ENCODE results near the gene ANKRD53. TPM values are rescaled to one million over a fixed set of nuclear protein-coding genes. Genes with fewer than 3 reads are reported as not detected.
A peak's percentile ranks its signal among the peaks of the same experiment; 100 is the strongest.

The ANKRD53 gene
- total RNA-seq, 2 experiments from 2014 or later = not detected

DNA sequence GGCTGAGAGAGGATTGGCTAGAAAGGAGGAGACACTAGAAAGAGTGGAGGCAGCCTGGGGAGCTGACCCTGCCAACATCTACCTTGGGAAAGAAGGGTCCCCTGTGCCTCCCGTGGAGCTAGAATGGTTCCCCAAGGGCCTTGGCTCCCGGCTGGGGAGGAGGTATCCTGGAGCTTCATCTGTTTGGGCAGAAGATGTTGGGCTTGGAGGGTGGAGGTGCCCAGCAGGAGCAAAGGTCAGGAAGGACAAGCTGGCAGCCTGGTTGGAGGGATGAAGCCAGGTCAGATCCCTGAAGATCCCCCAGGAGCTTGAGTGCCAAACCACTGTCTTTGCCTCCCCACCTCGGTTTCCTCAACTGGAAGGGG is 39.9 kb upstream of the ANKRD53 start:
- Mint-ChIP-seq H3K4me3 (no peak overlapping the region), H3K4me1 (ENCODE audit: low read depth) (no peaks in the 10 kb centered on the region), H3K36me3 (no peaks in the 10 kb centered on the region), H3K27ac (no peak overlapping the region), H3K27me3 (peaks cover 5% of the 10 kb centered on the region), H3K9me3 (no peaks in the 10 kb centered on the region)
- intact Hi-C loops (cut with micrococcal nuclease) = no loop called here
- ChIA-PET POLR2A (no interaction called here), CTCF (interaction anchor here (3.5 kb wide), 1 partner anchor 10 kb away, joined by 16 read pairs; no protein-coding TSS in a partner anchor)
- peak; percentile 3 for DNase-seq

GRCh38 chr2:70939001-70939838 is 39.2 kb upstream of the ANKRD53 start:
- no peak for DNase-seq

GRCh38 chr2:70939839-70940580 is 38.4 kb upstream of the ANKRD53 start:
- ChIA-PET POLR2A (no interaction called here), CTCF (interaction anchor here (1.1 to 3.5 kb wide), 2 partner anchors 8 to 153 kb away, joined by 3 to 16 read pairs; no protein-coding TSS in a partner anchor)
- Mint-ChIP-seq H3K9me3 (no peaks in the 10 kb centered on the region), H3K27me3 (peaks cover 5% of the 10 kb centered on the region), H3K4me1 (ENCODE audit: low read depth) (no peaks in the 10 kb centered on the region), H3K27ac (no peak overlapping the region), H3K4me3 (no peak overlapping the region), H3K36me3 (no peaks in the 10 kb centered on the region)
- peak; percentile 7 for DNase-seq
- intact Hi-C loops (cut with micrococcal nuclease) = loop anchor here (10.0 kb wide), 1 partner anchor 285 kb away; no protein-coding TSS in a partner anchor

More at GRCh38 chr2:70939001-70939838, 39.2 kb upstream of the ANKRD53 start:
- Mint-ChIP-seq H3K4me3 (no peak overlapping the region), H3K9me3 (no peaks in the 10 kb centered on the region), H3K36me3 (no peaks in the 10 kb centered on the region), H3K27me3 (peaks cover 5% of the 10 kb centered on the region), H3K27ac (no peak overlapping the region), H3K4me1 (ENCODE audit: low read depth) (no peaks in the 10 kb centered on the region)
- ChIA-PET CTCF (interaction anchor here (1.1 to 3.5 kb wide), 2 partner anchors 9 to 152 kb away, joined by 3 to 16 read pairs; no protein-coding TSS in a partner anchor), POLR2A (no interaction called here)
- intact Hi-C loops (cut with micrococcal nuclease) = no loop called here

DNA sequence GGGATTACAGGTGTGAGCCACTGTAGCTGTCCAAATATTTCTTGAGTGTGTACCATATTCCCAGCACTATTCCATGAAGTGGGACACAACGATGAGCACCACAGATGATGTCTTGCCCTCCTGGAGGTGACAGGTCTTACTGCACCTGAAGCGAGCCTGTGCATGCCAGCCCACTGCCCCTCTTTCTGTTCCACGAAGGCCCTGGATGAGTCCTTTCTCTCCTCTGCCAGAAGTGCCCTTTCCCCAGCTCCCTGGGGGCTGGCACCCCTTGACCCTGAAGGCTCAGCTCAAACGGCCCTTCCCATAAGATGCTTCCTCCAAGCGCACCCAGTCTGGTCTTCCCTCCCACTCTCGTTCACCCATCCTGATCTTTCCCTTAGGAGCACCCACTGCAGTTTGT is 37.2 kb upstream of the ANKRD53 start:
- CTCF ChIA-PET = interaction anchor here (0.9 to 1.7 kb wide), 3 partner anchors 10 to 78 kb away, joined by 3 to 5 read pairs (median 4); no protein-coding TSS in a partner anchor
- intact Hi-C loops (cut with micrococcal nuclease) = loop anchor here (10.0 kb wide), 1 partner anchor 286 kb away; no protein-coding TSS in a partner anchor
- Mint-ChIP-seq H3K27me3 (peaks cover 3% of the 10 kb centered on the region), H3K27ac (no peak overlapping the region), H3K4me3 (no peak overlapping the region), H3K9me3 (no peaks in the 10 kb centered on the region), H3K36me3 (no peaks in the 10 kb centered on the region), H3K4me1 (ENCODE audit: low read depth) (no peaks in the 10 kb centered on the region)
- DNase-seq = no peak
- POLR2A ChIA-PET = no interaction called here

DNA sequence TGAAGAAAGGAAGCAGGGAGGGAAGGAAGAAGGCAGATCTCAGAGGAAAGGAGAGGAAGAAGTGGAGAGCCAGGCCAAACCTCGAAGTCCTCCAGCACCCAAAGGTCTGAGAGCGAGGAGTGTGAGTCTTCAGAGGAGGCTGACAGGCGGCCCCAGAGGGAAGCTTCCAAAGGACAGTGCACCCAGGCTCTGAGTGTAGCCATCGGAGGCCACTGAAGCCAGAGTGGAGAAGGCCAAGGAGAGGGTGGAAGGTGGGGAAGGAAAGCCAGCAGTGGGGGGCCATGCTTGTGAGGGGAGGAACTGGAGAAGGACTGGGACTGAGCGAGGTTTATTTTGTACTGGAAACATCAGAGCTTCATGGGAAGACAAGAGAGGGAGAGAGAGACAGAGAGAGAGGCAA is 36.7 kb upstream of the ANKRD53 start:
- intact Hi-C loops (cut with micrococcal nuclease) = loop anchor here (10.0 kb wide), 1 partner anchor 287 kb away; no protein-coding TSS in a partner anchor
- Mint-ChIP-seq H3K36me3 (no peaks in the 10 kb centered on the region), H3K27me3 (peaks cover 4% of the 10 kb centered on the region), H3K4me3 (no peak overlapping the region), H3K4me1 (ENCODE audit: low read depth) (no peaks in the 10 kb centered on the region), H3K27ac (no peak overlapping the region), H3K9me3 (no peaks in the 10 kb centered on the region)
- no peak for DNase-seq
- CTCF ChIA-PET = interaction anchor here (1.0 to 1.7 kb wide), 4 partner anchors 20 to 79 kb away, joined by 3 to 5 read pairs (median 4); no protein-coding TSS in a partner anchor
- POLR2A ChIA-PET = no interaction called here

GRCh38 chr2:70942396-70943204 is 35.8 kb upstream of the ANKRD53 start:
- Mint-ChIP-seq H3K4me1 (ENCODE audit: low read depth) (peaks cover 1% of the 10 kb centered on the region), H3K27ac (no peak overlapping the region), H3K27me3 (peaks cover 5% of the 10 kb centered on the region), H3K36me3 (no peaks in the 10 kb centered on the region), H3K9me3 (no peaks in the 10 kb centered on the region), H3K4me3 (no peak overlapping the region)
- CTCF ChIA-PET = interaction anchor here (1.0 to 6.6 kb wide), 5 partner anchors 21 to 80 kb away, joined by 3 to 88 read pairs (median 4); no protein-coding TSS in a partner anchor
- POLR2A ChIA-PET = no interaction called here
- DNase-seq = no peak
- intact Hi-C loops (cut with micrococcal nuclease) = loop anchor here (10.0 kb wide), 1 partner anchor 288 kb away; no protein-coding TSS in a partner anchor

DNA sequence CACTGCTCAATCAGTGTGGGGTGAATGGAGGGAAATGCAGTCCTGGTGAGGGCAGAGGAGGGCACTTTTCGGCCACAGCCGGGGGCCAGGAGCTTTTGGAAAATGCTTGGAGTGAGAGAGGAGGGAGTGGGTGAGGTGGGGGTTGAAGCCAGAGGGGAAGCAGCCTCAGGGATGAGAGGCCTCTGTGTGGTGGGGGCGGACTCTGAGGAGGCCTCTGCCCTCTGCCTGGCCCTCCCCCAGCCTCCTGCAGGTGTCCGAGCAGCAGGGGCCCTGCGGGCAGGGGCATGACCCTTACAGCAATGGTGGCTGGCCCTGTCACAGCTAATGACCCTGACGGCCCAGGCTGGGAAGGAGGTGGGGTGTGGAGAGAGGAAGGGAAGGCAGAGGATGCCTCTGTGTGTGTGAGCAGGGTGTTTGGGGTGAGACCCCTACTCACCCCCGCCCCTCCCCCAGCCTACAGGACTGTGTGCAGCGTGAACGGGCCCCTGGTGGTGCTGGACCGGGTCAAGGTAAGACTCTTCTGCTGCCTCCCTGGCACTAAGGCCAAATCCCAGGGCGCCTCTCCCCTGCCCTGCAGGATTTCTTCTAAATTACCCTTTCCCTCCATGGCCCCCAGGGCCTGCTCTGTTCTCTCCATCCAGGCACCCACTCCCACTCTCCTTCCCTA is 35.1 kb upstream of the ANKRD53 start:
- Mint-ChIP-seq H3K4me3 (no peak overlapping the region), H3K27ac (no peak overlapping the region), H3K27me3 (peaks cover 9% of the 10 kb centered on the region), H3K36me3 (no peaks in the 10 kb centered on the region), H3K4me1 (ENCODE audit: low read depth) (peaks cover 9% of the 10 kb centered on the region), H3K9me3 (no peaks in the 10 kb centered on the region)
- intact Hi-C loops (cut with micrococcal nuclease) = loop anchor here (10.0 kb wide), 1 partner anchor 289 kb away; no protein-coding TSS in a partner anchor
- ChIA-PET CTCF (interaction anchor here (6.6 kb wide), 1 partner anchor 73 kb away, joined by 88 read pairs; no protein-coding TSS in a partner anchor), POLR2A (no interaction called here)
- no peak for DNase-seq

- CTCF ChIA-PET = interaction anchor here (6.6 kb wide), 1 partner anchor 74 kb away, joined by 88 read pairs; no protein-coding TSS in a partner anchor
- POLR2A ChIA-PET = no interaction called here
- intact Hi-C loops (cut with micrococcal nuclease) = loop anchor here (10.0 kb wide), 1 partner anchor 289 kb away; no protein-coding TSS in a partner anchor
These were observed 34.2 kb upstream of the ANKRD53 start for GRCh38 chr2:70944111-70944690.

DNA sequence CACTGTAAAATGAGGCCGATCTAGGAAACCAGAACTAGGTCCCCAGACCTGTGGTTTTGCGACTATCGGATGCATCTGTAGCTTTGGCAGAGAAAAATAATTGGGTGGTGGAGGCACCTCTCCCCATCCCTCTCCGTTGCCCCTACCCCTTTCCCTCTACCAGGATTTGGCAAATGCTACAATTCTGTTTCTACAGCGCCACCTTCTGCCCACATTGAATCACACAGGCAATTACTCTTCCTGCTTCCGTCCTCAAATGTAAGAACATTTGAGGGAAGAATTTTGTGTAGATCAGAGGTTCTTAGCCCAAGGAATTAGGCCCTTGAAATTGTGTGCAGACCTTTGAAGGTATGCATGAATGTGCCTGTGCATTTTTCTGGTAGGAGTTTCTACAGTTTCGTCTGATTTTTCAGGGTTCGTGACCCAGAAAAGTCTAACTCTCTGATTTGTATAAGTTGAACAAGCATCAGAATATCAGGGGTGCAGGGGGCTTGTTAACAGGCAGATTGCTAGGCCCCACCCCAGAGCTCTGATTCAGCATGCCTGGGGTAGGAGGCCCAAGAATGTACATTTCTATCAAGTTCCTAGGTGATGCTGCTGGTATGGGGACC is 31.5 kb upstream of the ANKRD53 start:
- peak; percentile 65 for DNase-seq
- intact Hi-C loops (cut with micrococcal nuclease) = loop anchor here (1.0 to 10.0 kb wide), 3 partner anchors 84 to 292 kb away; no protein-coding TSS in a partner anchor
- peaks cover 8% of the 10 kb centered on the region for H3K27me3 Mint-ChIP-seq
- ChIA-PET POLR2A (no interaction called here), CTCF (interaction anchor here (0.6 to 6.6 kb wide), 23 partner anchors 12 to 642 kb away, joined by 3 to 88 read pairs (median 6); partner anchors contain the start of genes ATP6V1B1 and FIGLA)
- no peak overlapping the region for H3K27ac Mint-ChIP-seq
- no peaks in the 10 kb centered on the region for H3K36me3 Mint-ChIP-seq
- H3K9me3 Mint-ChIP-seq = no peaks in the 10 kb centered on the region
- no peak overlapping the region for H3K4me3 Mint-ChIP-seq
- H3K4me1 Mint-ChIP-seq (ENCODE audit: low read depth) = peaks cover 10% of the 10 kb centered on the region

More at GRCh38 chr2:70944111-70944690, 34.2 kb upstream of the ANKRD53 start:
- H3K4me3 Mint-ChIP-seq = no peak overlapping the region
- no peak for DNase-seq
- peaks cover 8% of the 10 kb centered on the region for H3K27me3 Mint-ChIP-seq
- no peak overlapping the region for H3K27ac Mint-ChIP-seq
- H3K9me3 Mint-ChIP-seq = no peaks in the 10 kb centered on the region
- no peaks in the 10 kb centered on the region for H3K36me3 Mint-ChIP-seq
- peaks cover 10% of the 10 kb centered on the region for H3K4me1 Mint-ChIP-seq (ENCODE audit: low read depth)

GRCh38 chr2:70947556-70948184 is 30.8 kb upstream of the ANKRD53 start:
- CTCF ChIA-PET = interaction anchor here (0.6 to 6.6 kb wide), 38 partner anchors 9 to 643 kb away, joined by 3 to 88 read pairs (median 4); partner anchors contain the start of genes ATP6V1B1, FIGLA and PAIP2B
- peaks cover 10% of the 10 kb centered on the region for H3K4me1 Mint-ChIP-seq (ENCODE audit: low read depth)
- DNase-seq = peak; percentile 7

More at GRCh38 chr2:70947556-70948184, 30.8 kb upstream of the ANKRD53 start:
- no peak overlapping the region for H3K4me3 Mint-ChIP-seq
- POLR2A ChIA-PET = no interaction called here
- intact Hi-C loops (cut with micrococcal nuclease) = loop anchor here (1.0 to 10.0 kb wide), 4 partner anchors 76 to 293 kb away; no protein-coding TSS in a partner anchor
- H3K27me3 Mint-ChIP-seq = peaks cover 8% of the 10 kb centered on the region
- H3K9me3 Mint-ChIP-seq = no peaks in the 10 kb centered on the region
- no peak overlapping the region for H3K27ac Mint-ChIP-seq
- H3K36me3 Mint-ChIP-seq = no peaks in the 10 kb centered on the region

Data from activated CD4-positive, alpha-beta memory T cell treated with anti-CD3 and anti-CD28 coated beads for 36 hours (primary cell).